A673 (cell line): Measurements from ENCODE around the gene SETD1A. TPM values are rescaled to one million over a fixed set of nuclear protein-coding genes. Genes with fewer than 3 reads are reported as not detected.

ENCODE experiments used
- BruUV-seq: library from RNA; stranded (reverse); fragments of 400-500 nt; replicated peaks from 2 replicates; lab custom pipeline; 2021; lab: Mats Ljungman, UMichigan
- CTCF ChIA-PET: fragments of 300-600 bp; sonication (Branson Sonifier 250); formaldehyde crosslinking; loops from one replicate; lab custom pipeline; 2022; ENCODE audit warnings: antibody characterized with exemption; lab: Charles Lee
- POLR2A ChIA-PET: fragments of 300-600 bp; sonication (Branson Sonifier 250); formaldehyde crosslinking; loops from one replicate; lab custom pipeline; 2022; ENCODE audit warnings: antibody characterized with exemption; ENCODE audit not compliant: low non-redundant PET; lab: Charles Lee
- DNase-seq: peaks from one replicate; pipeline ENCODE4 v3.0.0-alpha.2; 2015; ENCODE audit warnings: low spot score
- H3K27ac ChIP-seq: fragments of 200-600 bp; sonication (generic); 2 replicates; pipeline ENCODE4 v1.5.1; 2016; ENCODE audit warnings: mixed run types, low read depth, mild to moderate bottlenecking, mixed read lengths, antibody characterized with exemption, low read length; ENCODE audit not compliant: poor library complexity, severe bottlenecking
- H3K27me3 ChIP-seq: fragments of 200-600 bp; sonication (generic); replicated peaks from 2 replicates; pipeline ENCODE4 v1.6.1; 2017; ENCODE audit warnings: mixed run types, low read depth, mild to moderate bottlenecking, mixed read lengths, antibody characterized with exemption, low read length; ENCODE audit not compliant: insufficient read depth, poor library complexity
- H3K36me3 ChIP-seq: fragments of 200-600 bp; sonication (generic); 2 replicates; pipeline ENCODE4 v1.6.1; 2016; ENCODE audit warnings: mixed run types, mild to moderate bottlenecking, mixed read lengths, antibody characterized with exemption, low read length; ENCODE audit not compliant: insufficient read depth, poor library complexity, severe bottlenecking
- H3K4me1 ChIP-seq: fragments of 200-600 bp; sonication (generic); 2 replicates; pipeline ENCODE4 v1.6.1; 2017; ENCODE audit warnings: mixed run types, mild to moderate bottlenecking, mixed read lengths, antibody characterized with exemption, low read length; ENCODE audit not compliant: insufficient read depth, poor library complexity, severe bottlenecking
- H3K4me3 ChIP-seq: fragments of 200-600 bp; sonication (generic); 2 replicates; pipeline ENCODE4 v1.5.1; 2016; ENCODE audit warnings: low read depth, mixed run types, mild to moderate bottlenecking, mixed read lengths, low read length; ENCODE audit not compliant: poor library complexity, severe bottlenecking
- H3K9me3 ChIP-seq: fragments of 200-600 bp; sonication (generic); 2 replicates; pipeline ENCODE4 v1.6.1; 2016; ENCODE audit warnings: mixed run types, low read depth, mild to moderate bottlenecking, mixed read lengths, antibody characterized with exemption, low read length; ENCODE audit not compliant: poor library complexity, severe bottlenecking
- CTCF ChIP-seq: fragments of 300-800, 200-600 bp; sonication (generic); conservative IDR thresholded peaks from 2 replicates; pipeline ENCODE4 v1.5.1; 2017; ENCODE audit warnings: low read depth, mild to moderate bottlenecking, antibody characterized with exemption, low read length, moderate library complexity, mixed read lengths
- EZH2 ChIP-seq: fragments of 200-600 bp; sonication (generic); IDR thresholded peaks from 2 replicates; pipeline ENCODE4 v1.6.1; 2017; ENCODE audit warnings: borderline replicate concordance, low read depth, mild to moderate bottlenecking, mixed read lengths, antibody characterized with exemption, low read length; ENCODE audit not compliant: poor library complexity, severe bottlenecking
- intact Hi-C: fragments of 100-400 bp; cut with micrococcal nuclease; formaldehyde crosslinking; loops from one replicate; pipeline ENCODE4 v1.10.0; 2022; ENCODE audit not compliant: unreplicated experiment
- total RNA-seq: library from RNA; stranded (reverse); gene quantifications from 2 replicates; pipeline ENCODE4 v1.2.3, GENCODE V29; 2021

SETD1A gene
- total RNA-seq, 1 experiment from 2014 or later: 31.4 TPM

DNA sequence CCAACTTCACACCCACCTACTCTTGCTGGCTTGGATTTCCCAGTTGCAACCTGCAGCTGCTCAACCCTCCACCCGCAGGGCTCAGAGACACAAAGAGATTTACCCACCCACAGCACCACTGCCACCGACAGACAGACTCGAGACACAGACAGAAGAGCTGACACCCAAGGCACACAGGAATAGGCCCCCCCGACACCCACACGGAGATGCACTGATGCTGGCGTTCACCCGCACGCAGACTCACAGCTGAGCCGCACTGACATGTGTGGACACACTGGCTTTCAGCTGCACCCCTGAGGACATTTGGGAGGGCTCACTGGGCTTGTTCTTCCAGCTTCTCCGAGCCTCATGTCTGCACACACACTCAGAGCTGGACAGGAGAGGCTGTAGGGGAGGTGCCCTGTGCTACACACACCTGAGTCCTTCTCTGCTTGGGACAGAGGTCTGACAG is 44.7 kb downstream of the SETD1A start:
- DNase-seq: no peak
- intact Hi-C loops: no loop called here
- POLR2A ChIA-PET: no interaction called here
- Histone ChIP-seq H3K36me3 (no peaks in the 10 kb centered on the region), H3K27ac (no peak overlapping the region), H3K4me3 (no peak overlapping the region), H3K4me1 (no peaks in the 10 kb centered on the region), H3K27me3 (no peaks in the 10 kb centered on the region), H3K9me3 (no peaks in the 10 kb centered on the region)
- CTCF ChIA-PET: no interaction called here
- TF ChIP-seq CTCF (no peak), EZH2 (no peak)
- BruUV-seq: no TSS peak

DNA sequence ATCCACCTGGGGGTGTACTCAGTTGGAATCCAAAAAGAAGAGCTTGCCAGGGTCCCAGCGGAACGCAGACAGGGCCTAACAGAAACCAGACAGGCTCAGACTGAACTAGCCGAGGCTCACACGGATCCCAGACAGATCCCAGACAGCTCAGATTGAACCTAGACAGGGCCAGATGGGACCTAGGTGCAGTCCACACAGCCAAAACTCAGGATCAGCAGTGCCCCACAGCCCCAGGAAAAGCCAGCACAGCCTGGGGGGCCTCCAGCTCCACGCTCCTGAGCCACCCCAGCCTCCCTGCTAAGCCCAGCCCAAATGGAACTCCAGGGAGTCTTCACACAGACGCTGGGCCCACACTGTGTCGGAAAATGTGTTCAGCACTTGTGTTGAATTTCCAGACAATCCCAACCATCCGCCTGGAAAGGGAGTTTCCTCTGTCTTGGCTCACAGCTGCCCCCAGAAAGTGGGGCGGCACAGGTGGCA is 45.3 kb downstream of the SETD1A start:
- Histone ChIP-seq H3K36me3 (no peaks in the 10 kb centered on the region), H3K27me3 (no peaks in the 10 kb centered on the region), H3K4me1 (no peaks in the 10 kb centered on the region), H3K27ac (no peak overlapping the region), H3K9me3 (no peaks in the 10 kb centered on the region), H3K4me3 (no peak overlapping the region)
- intact Hi-C loops: no loop called here
- no TSS peak for BruUV-seq
- TF ChIP-seq CTCF: no peak
- no peak for TF ChIP-seq EZH2
- no peak for DNase-seq
- CTCF ChIA-PET: no interaction called here
- POLR2A ChIA-PET: no interaction called here

DNA sequence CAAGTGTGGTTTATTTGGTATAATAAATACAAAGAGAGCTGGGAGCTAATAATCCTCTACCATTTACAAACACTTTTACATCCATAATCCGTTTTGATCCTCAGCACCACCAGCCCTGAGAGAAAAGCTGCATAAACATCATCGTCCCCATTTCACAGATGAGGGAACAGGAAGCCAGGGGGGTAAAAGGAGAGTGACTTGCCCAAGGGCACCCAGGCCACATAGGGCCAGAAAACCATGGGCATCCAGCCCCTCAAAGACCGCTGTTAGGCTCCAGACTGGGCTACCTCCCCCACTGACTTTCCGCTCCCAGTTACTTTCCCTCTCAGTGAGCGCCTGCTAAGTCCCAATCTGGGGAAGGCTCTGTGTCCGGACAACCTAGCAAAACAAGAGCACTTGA is 46.2 kb downstream of the SETD1A start:
- no TSS peak for BruUV-seq
- ChIA-PET CTCF (no interaction called here), POLR2A (no interaction called here)

More for the DNA sequence above, 46.2 kb downstream of the SETD1A start:
- Histone ChIP-seq H3K36me3 (no peaks in the 10 kb centered on the region), H3K27me3 (peaks cover 4% of the 10 kb centered on the region), H3K27ac (no peak overlapping the region), H3K4me3 (no peak overlapping the region), H3K9me3 (no peaks in the 10 kb centered on the region), H3K4me1 (no peaks in the 10 kb centered on the region)
- TF ChIP-seq EZH2: no peak
- TF ChIP-seq CTCF: no peak
- no peak for DNase-seq
- intact Hi-C loops: no loop called here
